ENCODE data around the gene ZBTB42. TPM values are rescaled to one million over a fixed set of nuclear protein-coding genes. Genes with fewer than 3 reads are reported as not detected.
A peak's percentile ranks its signal among the peaks of the same experiment; 100 is the strongest.

ZBTB42 gene
- total and polyA plus RNA-seq, 9 donors, result 3.3 to 7.2 (median 5.2) TPM

DNA sequence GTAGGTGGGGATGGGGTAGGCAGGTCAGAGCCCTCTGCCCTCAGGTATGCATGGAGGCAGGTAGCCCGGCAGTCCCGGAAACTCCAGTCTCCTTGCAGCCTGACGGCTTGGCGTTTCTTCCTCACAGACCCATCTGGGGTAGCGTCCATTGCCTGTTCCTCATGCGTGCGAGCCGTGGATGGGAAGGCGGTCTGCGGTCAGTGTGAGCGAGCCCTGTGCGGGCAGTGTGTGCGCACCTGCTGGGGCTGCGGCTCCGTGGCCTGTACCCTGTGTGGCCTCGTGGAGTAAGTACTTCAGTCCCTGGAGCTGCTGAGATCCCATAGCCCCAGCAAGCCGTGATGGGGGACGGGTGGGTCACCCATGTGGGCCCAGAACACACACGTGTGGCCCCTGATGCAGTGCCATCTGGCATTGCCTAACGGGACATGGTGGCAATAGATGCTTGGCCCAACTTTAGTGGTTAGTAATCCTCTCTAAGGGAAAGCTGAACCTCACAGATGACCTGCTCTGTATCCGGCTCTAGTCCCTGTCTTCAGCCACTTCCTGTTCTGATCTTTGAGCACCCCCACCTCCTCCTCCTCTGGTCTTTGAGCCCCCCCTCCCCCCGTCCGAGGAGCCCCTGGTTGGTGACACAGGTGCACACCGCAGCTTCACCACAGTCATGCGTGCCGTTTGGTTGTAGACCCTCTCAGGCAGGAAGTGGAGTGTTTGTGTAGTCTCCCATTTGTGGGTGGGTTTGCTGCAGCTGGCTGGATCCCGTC lies 44.2 kb upstream of the ZBTB42 start:
- Histone ChIP-seq H3K27me3 (ENCODE audit: control insufficient read depth, insufficient read depth, low read length) (no peaks in the 10 kb centered on the region), H3K27ac (ENCODE audit: low read length) (no peak overlapping the region), H3K9me3 (replicated peaks; ENCODE audit: control insufficient read depth, low read depth, low read length) (no peaks in the 10 kb centered on the region), H3K4me1 (ENCODE audit: control insufficient read depth, insufficient read depth, low read length) (peaks cover 30% of the 10 kb centered on the region), H3K4me3 (ENCODE audit: low read length) (no peak overlapping the region), H3K36me3 (ENCODE audit: control insufficient read depth, insufficient read depth, low read length) (peaks cover 64% of the 10 kb centered on the region)
- WGBS (ENCODE audit: insufficient coverage), result 81% methylated on average over 21 of the region's 27 CpGs
- DNase-seq, result no peak

DNA sequence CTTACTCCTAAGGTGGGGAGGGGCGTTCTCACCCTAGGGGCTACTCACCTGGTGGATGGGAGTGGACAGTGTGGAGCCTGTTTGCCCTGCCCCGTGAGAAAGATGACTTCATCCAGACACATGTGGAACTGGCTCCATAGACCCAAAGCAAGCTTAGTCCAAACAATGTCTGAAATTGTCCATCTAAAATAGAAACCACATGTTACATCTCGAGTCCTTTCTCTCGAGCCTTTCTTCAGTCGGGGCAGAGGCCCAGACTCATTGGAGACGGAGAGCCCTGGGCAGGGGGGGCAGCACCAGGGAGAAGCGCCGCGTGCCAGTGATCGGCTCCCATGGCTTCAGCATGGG lies 43.7 kb upstream of the ZBTB42 start:
- peaks cover 26% of the 10 kb centered on the region for H3K4me1 ChIP-seq (ENCODE audit: control insufficient read depth, insufficient read depth, low read length)
- H3K27ac ChIP-seq (ENCODE audit: low read length), result no peak overlapping the region
- no peak overlapping the region for H3K4me3 ChIP-seq (ENCODE audit: low read length)
- 85% methylated on average over 8 of the region's 10 CpGs for WGBS (ENCODE audit: insufficient coverage)
- no peaks in the 10 kb centered on the region for H3K9me3 ChIP-seq (replicated peaks; ENCODE audit: control insufficient read depth, low read depth, low read length)
- H3K36me3 ChIP-seq (ENCODE audit: control insufficient read depth, insufficient read depth, low read length), result peaks cover 64% of the 10 kb centered on the region
- no peak for DNase-seq
- no peaks in the 10 kb centered on the region for H3K27me3 ChIP-seq (ENCODE audit: control insufficient read depth, insufficient read depth, low read length)

DNA sequence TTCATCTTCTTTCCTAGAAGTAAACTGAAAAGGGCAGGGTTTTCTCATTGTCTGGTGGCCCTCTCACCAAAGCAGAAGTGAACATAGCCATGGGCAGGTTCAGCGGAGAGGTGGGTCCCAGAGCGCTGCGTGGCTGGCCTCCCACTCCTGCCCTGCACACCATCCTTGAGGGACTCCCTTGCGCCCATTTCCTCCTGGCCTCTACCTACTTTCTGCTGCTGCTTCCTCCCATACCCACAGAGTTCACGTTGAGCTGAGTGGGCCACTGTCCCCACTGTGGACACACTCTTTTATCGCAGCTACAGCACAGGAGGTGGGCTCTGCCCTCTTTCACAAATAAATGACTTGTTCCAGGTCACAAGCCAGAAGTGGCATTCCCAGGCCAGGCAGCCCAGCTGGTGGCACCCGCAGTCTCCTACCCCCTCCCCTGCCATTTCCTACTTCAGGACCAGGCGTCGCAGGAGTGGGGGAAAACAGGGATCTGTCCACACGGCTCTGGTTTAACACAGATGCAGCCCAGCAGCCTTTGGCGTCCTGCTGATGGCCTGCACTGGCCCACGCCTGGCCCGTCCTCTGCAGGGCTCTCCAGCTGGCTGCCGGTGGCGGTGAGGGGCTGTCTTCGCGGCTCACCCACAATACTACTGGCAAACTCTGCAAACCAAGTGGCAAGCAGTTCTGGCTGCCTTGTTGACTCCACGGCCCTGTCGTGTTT lies 43.1 kb upstream of the ZBTB42 start:
- Histone ChIP-seq H3K4me3 (ENCODE audit: low read length) (no peak overlapping the region), H3K4me1 (ENCODE audit: control insufficient read depth, insufficient read depth, low read length) (peaks cover 24% of the 10 kb centered on the region), H3K9me3 (replicated peaks; ENCODE audit: control insufficient read depth, low read depth, low read length) (no peaks in the 10 kb centered on the region), H3K27ac (ENCODE audit: low read length) (no peak overlapping the region), H3K27me3 (ENCODE audit: control insufficient read depth, insufficient read depth, low read length) (no peaks in the 10 kb centered on the region), H3K36me3 (ENCODE audit: control insufficient read depth, insufficient read depth, low read length) (peaks cover 64% of the 10 kb centered on the region)
- 88% methylated on average over 19 of the region's 19 CpGs for WGBS (ENCODE audit: insufficient coverage)
- no peak for DNase-seq

DNA sequence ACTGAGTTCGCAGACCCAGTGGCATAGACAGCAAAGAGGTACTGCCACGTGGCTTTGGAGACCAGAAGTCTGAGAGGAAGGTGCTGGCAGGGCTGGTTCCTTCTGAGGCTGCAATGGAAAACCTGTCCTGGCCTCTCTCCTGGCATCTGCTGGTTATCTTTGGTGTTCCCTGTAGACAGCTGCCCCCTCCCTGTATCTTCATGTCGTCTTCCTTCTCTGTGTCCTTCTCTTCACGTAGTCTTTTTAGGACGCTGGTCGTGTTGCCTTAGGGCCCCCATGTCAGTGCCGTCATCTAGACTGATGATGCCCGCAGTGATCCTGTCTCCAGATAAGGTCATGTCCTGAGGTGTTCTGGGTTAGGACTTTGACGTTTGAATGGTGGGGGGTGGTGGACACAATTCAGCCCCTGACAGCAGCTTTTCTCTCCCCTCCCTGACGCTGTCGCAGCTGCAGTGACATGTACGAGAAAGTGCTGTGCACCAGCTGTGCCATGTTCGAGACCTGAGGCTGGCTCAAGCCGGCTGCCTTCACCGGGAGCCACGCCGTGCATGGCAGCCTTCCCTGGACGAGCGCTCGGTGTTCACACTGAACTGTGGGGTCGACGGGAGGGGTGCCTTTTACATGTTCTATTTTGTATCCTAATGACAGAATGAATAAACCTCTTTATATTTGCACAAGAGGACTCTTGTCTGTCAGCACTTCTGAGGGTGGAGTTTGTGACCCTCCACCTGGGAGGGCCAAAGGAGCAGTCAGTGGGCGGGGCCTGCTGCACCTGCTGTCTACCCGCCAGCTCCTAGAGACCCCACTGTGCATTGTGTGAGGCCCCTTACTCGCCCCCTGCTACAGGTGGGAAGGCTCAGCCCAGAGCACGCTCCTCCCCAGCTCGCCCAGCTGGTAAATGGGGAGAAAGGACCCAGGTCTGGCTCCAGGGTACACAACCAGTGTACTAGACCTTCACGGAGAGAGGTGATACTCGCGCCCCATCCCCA lies 41.6 kb upstream of the ZBTB42 start:
- Histone ChIP-seq H3K36me3 (ENCODE audit: control insufficient read depth, insufficient read depth, low read length) (peaks cover 64% of the 10 kb centered on the region), H3K27ac (ENCODE audit: low read length) (no peak overlapping the region), H3K27me3 (ENCODE audit: control insufficient read depth, insufficient read depth, low read length) (no peaks in the 10 kb centered on the region), H3K4me1 (ENCODE audit: control insufficient read depth, insufficient read depth, low read length) (peaks cover 16% of the 10 kb centered on the region), H3K9me3 (replicated peaks; ENCODE audit: control insufficient read depth, low read depth, low read length) (no peaks in the 10 kb centered on the region), H3K4me3 (ENCODE audit: low read length) (no peak overlapping the region)
- WGBS (ENCODE audit: insufficient coverage), result 86% methylated on average over 21 of the region's 30 CpGs
- DNase-seq, result no peak

DNA sequence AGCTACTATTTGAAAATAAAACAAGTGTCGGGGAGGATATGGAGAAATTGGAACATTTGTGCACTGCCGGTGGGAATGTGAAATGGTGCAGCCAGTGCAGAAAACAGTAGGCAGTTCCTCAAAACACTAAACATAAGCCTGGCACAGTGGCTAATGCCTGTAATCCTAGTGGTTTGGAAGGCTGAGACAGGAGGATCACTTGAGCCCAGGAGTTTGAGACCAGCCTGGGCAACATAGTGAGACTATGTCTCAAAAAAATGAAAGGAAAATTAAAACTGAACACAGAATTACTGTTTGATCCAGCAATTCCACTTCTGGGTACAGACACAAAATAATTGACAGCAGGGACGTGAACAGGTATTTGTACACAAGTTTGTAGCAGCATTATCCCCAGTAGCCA lies 35.4 kb upstream of the ZBTB42 start:
- Histone ChIP-seq H3K27ac (ENCODE audit: low read length) (no peak overlapping the region), H3K36me3 (ENCODE audit: control insufficient read depth, insufficient read depth, low read length) (peaks cover 24% of the 10 kb centered on the region), H3K9me3 (replicated peaks; ENCODE audit: control insufficient read depth, low read depth, low read length) (no peaks in the 10 kb centered on the region), H3K4me3 (ENCODE audit: low read length) (no peak overlapping the region), H3K4me1 (ENCODE audit: control insufficient read depth, insufficient read depth, low read length) (peaks cover 16% of the 10 kb centered on the region), H3K27me3 (ENCODE audit: control insufficient read depth, insufficient read depth, low read length) (no peaks in the 10 kb centered on the region)
- DNase-seq, result no peak
- WGBS (ENCODE audit: insufficient coverage), result no CpG with 5 or more reads among the region's 3 CpGs

DNA sequence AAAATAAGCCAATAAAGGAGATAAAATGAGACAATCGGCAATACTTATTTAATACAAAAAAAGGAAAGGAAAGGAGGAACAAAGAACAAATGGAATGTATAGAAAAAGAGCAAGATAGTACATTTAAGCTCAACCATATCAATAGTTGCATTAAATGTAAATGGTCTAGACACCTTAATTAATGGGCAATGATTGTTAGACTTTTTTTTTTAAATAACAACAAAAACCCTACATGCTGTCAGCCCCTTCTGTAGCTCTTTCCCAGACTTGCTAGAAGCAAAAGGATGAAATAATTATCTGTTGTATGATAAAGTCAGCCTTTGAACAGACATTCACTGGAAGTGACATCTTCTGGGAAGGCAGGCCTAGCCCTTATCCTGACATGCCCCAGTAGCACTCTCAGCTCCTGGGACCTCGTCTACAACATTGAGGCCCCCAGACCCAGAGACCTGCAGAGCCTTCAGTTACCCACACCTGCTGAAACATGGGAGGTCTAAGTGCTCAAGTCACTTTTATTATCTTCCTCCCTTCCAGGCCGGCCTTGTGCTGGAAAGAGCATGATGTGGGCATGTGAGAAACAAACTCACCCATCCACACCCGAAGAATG lies 34.5 kb upstream of the ZBTB42 start:
- Histone ChIP-seq H3K9me3 (replicated peaks; ENCODE audit: control insufficient read depth, low read depth, low read length) (peaks cover 4% of the 10 kb centered on the region), H3K27ac (ENCODE audit: low read length) (no peak overlapping the region)
- no CpG with 5 or more reads among the region's 4 CpGs for WGBS (ENCODE audit: insufficient coverage)

DNA sequence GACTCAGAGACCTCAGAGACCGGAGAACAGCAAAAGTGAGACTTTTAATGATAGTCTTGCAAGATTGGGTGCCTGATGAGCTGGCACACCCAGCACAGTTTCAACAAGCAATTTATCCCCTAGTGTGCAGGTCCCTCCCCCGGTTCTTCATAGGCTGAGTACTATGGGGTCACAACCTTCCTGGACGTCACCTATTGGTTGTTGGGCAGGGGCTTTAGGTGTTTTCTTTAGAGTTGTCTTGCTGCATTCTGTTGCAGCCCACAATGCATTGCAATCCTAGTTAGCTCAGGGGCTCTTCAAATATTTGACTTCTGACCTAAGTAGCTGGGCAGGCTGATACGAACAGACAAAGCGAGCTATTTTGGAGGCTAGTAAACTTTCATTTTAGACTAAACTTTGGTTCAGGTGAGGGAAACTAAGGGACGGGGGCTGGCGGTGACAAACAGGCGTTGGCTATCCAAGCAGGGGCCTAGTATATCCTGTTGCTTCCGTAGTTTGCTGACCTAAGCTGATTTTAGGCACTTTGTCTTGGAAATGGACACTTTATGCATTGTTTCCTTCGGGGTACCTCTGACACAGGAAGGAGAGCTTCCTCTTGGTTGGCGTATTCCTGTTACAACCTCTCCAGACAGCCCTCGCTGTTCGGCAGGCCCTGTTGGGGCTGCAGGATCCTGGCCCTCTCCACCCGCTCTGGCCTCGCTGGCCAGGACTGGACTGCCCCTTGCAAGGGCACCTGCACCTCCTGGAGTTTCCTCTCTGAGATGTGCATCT lies 33.9 kb upstream of the ZBTB42 start:
- Histone ChIP-seq H3K4me3 (ENCODE audit: low read length) (no peak overlapping the region), H3K9me3 (replicated peaks; ENCODE audit: control insufficient read depth, low read depth, low read length) (peaks cover 8% of the 10 kb centered on the region), H3K4me1 (ENCODE audit: control insufficient read depth, insufficient read depth, low read length) (peaks cover 16% of the 10 kb centered on the region), H3K27ac (ENCODE audit: low read length) (peak overlapping the region; percentile 3), H3K36me3 (ENCODE audit: control insufficient read depth, insufficient read depth, low read length) (peaks cover 29% of the 10 kb centered on the region), H3K27me3 (ENCODE audit: control insufficient read depth, insufficient read depth, low read length) (no peaks in the 10 kb centered on the region)
- no peak for DNase-seq
- WGBS (ENCODE audit: insufficient coverage), result 88% methylated on average over 10 of the region's 15 CpGs

More for the DNA sequence above, 34.5 kb upstream of the ZBTB42 start:
- DNase-seq, result no peak
- peaks cover 25% of the 10 kb centered on the region for H3K36me3 ChIP-seq (ENCODE audit: control insufficient read depth, insufficient read depth, low read length)
- H3K4me3 ChIP-seq (ENCODE audit: low read length), result no peak overlapping the region
- H3K27me3 ChIP-seq (ENCODE audit: control insufficient read depth, insufficient read depth, low read length), result no peaks in the 10 kb centered on the region
- H3K4me1 ChIP-seq (ENCODE audit: control insufficient read depth, insufficient read depth, low read length), result peaks cover 16% of the 10 kb centered on the region

DNA sequence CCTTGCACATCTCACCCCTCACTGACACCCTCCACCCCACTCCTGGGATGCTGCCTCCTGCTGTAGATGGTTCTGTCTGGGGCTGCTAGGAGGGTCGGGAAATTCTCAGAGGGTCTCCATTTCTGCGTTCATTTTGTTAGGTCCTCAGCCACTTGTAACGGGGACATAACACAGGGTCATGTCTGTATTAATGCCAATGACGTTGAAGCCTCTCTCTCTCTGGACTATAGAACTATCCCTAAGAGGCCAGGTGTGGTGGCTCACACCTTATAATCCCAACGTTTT lies 33.3 kb upstream of the ZBTB42 start:
- no peak for DNase-seq
- Histone ChIP-seq H3K27me3 (ENCODE audit: control insufficient read depth, insufficient read depth, low read length) (no peaks in the 10 kb centered on the region), H3K4me3 (ENCODE audit: low read length) (no peak overlapping the region), H3K27ac (ENCODE audit: low read length) (peak overlapping the region; percentile 3), H3K36me3 (ENCODE audit: control insufficient read depth, insufficient read depth, low read length) (peaks cover 34% of the 10 kb centered on the region), H3K9me3 (replicated peaks; ENCODE audit: control insufficient read depth, low read depth, low read length) (peaks cover 8% of the 10 kb centered on the region), H3K4me1 (ENCODE audit: control insufficient read depth, insufficient read depth, low read length) (peaks cover 16% of the 10 kb centered on the region)
- 84% methylated on average over 5 of the region's 5 CpGs for WGBS (ENCODE audit: insufficient coverage)

DNA sequence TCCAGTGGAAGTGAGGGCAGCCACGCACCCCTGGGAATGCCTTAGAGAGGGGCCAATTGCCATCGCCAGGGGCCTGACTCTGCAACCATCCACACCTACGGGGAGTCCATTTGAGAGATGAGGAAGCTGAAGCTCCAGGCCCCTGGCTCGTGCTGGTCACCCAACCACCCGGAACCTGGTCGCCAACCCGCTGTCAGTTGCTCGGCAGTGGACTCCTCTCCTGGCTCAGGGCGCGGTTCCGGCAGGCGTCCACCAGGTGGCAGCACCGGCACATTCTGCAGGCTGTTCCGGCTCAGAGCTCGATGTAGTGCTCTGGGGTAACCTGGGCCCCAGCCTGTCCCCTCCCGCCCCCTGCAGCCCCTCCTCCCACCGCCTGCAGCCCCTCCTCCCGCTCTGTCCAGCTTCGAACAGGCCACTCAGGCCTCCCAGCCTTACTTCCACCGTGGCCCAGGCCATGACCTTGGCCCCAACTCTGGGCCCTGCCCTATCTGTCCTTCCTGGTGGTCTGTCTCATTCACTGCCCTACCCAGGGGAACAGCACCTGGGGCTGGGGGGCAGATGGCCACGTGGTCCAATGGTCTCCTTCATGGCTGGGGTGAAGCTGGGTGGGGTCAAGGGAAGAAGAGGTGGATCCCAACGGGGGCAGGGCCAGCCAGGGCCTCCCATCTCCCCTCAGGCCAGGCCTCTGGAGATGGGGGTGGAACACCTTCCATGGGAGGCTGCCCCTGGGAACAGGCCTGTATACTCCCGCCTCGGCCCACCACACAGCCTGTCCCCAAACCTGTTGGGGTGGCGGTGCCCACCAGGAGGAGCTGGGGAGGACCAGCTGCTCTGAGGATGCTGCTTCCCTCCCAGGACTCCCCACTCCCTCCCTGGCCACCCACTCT lies 32.2 kb upstream of the ZBTB42 start:
- no peak overlapping the region for H3K4me3 ChIP-seq (ENCODE audit: low read length)
- no peaks in the 10 kb centered on the region for H3K27me3 ChIP-seq (ENCODE audit: control insufficient read depth, insufficient read depth, low read length)
- peak overlapping the region; percentile 55 for H3K27ac ChIP-seq (ENCODE audit: low read length)
- peak; percentile 90 for DNase-seq
- peaks cover 45% of the 10 kb centered on the region for H3K36me3 ChIP-seq (ENCODE audit: control insufficient read depth, insufficient read depth, low read length)
- peaks cover 8% of the 10 kb centered on the region for H3K9me3 ChIP-seq (replicated peaks; ENCODE audit: control insufficient read depth, low read depth, low read length)
- H3K4me1 ChIP-seq (ENCODE audit: control insufficient read depth, insufficient read depth, low read length), result peaks cover 18% of the 10 kb centered on the region
- WGBS (ENCODE audit: insufficient coverage), result 4% methylated on average over 14 of the region's 25 CpGs

Data from muscle of leg (tissue), 11 donors.